Measurements from ENCODE around the gene OR11G2. TPM values are rescaled to one million over a fixed set of nuclear protein-coding genes. Genes with fewer than 3 reads are reported as not detected.
"Not testable (repeated sequence)": the region's sequence is repeated elsewhere in the genome, so short reads cannot be mapped to it uniquely, and the experiment has no call there.

The OR11G2 gene
- polyA plus RNA-seq, 2 of the 4 experiments (the other 2 are of a cell fraction) = not detected

- Histone ChIP-seq H3K4me3 (no peak overlapping the region), H3K27ac (no peak overlapping the region), H3K4me1 (no peaks in the 10 kb centered on the region), H3K4me2 (no peak overlapping the region), H3K9me3 (no peaks in the 10 kb centered on the region)
- ATAC-seq = no peak
- POLR2A ChIA-PET = no interaction called here
- FAIRE-seq = no peak
- no peak for DNase-seq (ENCODE audit: low read depth in 1 of 2, low spot score in 1 of 2)
- no peak for TF ChIP-seq HEYL (CRISPR knock-in tag; IDR thresholded peaks at IDR 0.05)
- TF ChIP-seq ZSCAN20 (CRISPR knock-in tag; IDR thresholded peaks at IDR 0.05) = no peak
- no peak for TF ChIP-seq CHD4 (IDR thresholded peaks at IDR 0.05; ENCODE audit: borderline replicate concordance)
- TF ChIP-seq BHLHE40 (IDR thresholded peaks at IDR 0.05; ENCODE audit: low read depth, low read length) = no peak
- no peak for TF ChIP-seq TFCP2L1 (CRISPR knock-in tag; IDR thresholded peaks at IDR 0.05)
- TF ChIP-seq PHF8 (IDR thresholded peaks at IDR 0.05; ENCODE audit: borderline replicate concordance, low read depth) = no peak
- TF ChIP-seq MYC (IDR thresholded peaks at IDR 0.05; ENCODE audit: borderline replicate concordance, low read length) = no peak
- 47% methylated on average over 3 of the region's 3 CpGs for WGBS (ENCODE audit: missing lambda C conversion rate)
- CTCF ChIA-PET = no interaction called here
Observed at GRCh38 chr14:20191396-20191795, 700 bp downstream of the OR11G2 start.

- TF ChIP-seq FOSB (CRISPR knock-in tag; IDR thresholded peaks at IDR 0.05) = no peak
- no peak for TF ChIP-seq JUNB (IDR thresholded peaks at IDR 0.05)
- no peak for TF ChIP-seq ELK1 (IDR thresholded peaks at IDR 0.05; ENCODE audit: low read depth, low read length)
- TF ChIP-seq GATA3 (IDR thresholded peaks at IDR 0.05; ENCODE audit: borderline replicate concordance) = no peak
- TF ChIP-seq MAFK (IDR thresholded peaks at IDR 0.05; ENCODE audit: partially characterized antibody) = no peak
- TF ChIP-seq EHF (CRISPR knock-in tag; IDR thresholded peaks at IDR 0.05) = no peak
- TF ChIP-seq ZNF302 (CRISPR knock-in tag; IDR thresholded peaks at IDR 0.05) = no peak
- TF ChIP-seq TP53 (CRISPR knock-in tag; IDR thresholded peaks at IDR 0.05) = no peak
- no peak for TF ChIP-seq CBX8 (IDR thresholded peaks at IDR 0.05)
- no peak for TF ChIP-seq RNF2 (IDR thresholded peaks at IDR 0.05; ENCODE audit: borderline replicate concordance, low read depth)
- no peak for TF ChIP-seq ESRRA (IDR thresholded peaks at IDR 0.05; ENCODE audit: borderline replicate concordance, low read length)
- no peak for TF ChIP-seq RAD21 (conservative IDR thresholded peaks at IDR 0.05 in 1 of 2, IDR thresholded peaks at IDR 0.05 in 1 of 2)
- no peak for TF ChIP-seq HOXA7 (CRISPR knock-in tag; IDR thresholded peaks at IDR 0.05)
- TF ChIP-seq KDM5A (IDR thresholded peaks at IDR 0.05) = no peak
- no peak for TF ChIP-seq CEBPB (IDR thresholded peaks at IDR 0.05)
- TF ChIP-seq HMGXB4 (CRISPR knock-in tag; IDR thresholded peaks at IDR 0.05; ENCODE audit: borderline replicate concordance) = no peak
- TF ChIP-seq CHD4 (IDR thresholded peaks at IDR 0.05; ENCODE audit: borderline replicate concordance) = no peak
- no peak for TF ChIP-seq HEYL (CRISPR knock-in tag; IDR thresholded peaks at IDR 0.05)
- no peak for TF ChIP-seq RCOR1 (IDR thresholded peaks at IDR 0.05; ENCODE audit: low read depth, low read length)
- TF ChIP-seq ZFP36 (IDR thresholded peaks at IDR 0.05; ENCODE audit: borderline replicate concordance, partially characterized antibody) = no peak
- ATAC-seq (no peak), DNase-seq (ENCODE audit: low read depth in 1 of 2, low spot score in 1 of 2) (no peak), FAIRE-seq (no peak)
- no peaks in the 10 kb centered on the region for H3K4me1 ChIP-seq
- ChIA-PET POLR2A (no interaction called here), CTCF (no interaction called here)
- H3K4me3 ChIP-seq = no peak overlapping the region
- H3K4me2 ChIP-seq = no peak overlapping the region
- no peak overlapping the region for H3K27ac ChIP-seq
- no peaks in the 10 kb centered on the region for H3K9me3 ChIP-seq
Observed at GRCh38 chr14:20194101-20194500, 3.4 kb downstream of the OR11G2 start.

- H3K4me1 ChIP-seq; DNase-seq (ENCODE audit: low read depth in 1 of 2, low spot score in 1 of 2); FAIRE-seq; ATAC-seq; CTCF ChIA-PET; H3K27ac ChIP-seq; H3K4me3 ChIP-seq; H3K9me3 ChIP-seq; H3K4me2 ChIP-seq; POLR2A ChIA-PET: not testable (repeated sequence)
- 29% methylated on average over 6 of the region's 6 CpGs for WGBS (ENCODE audit: missing lambda C conversion rate)
Observed at GRCh38 chr14:20195170-20195569, 4.5 kb downstream of the OR11G2 start.

Data from A549 (cell line).